Right lobe of liver (tissue), 4 donors: ENCODE results near the gene ZNF768.

ENCODE experiments used
- POLR2A ChIP-seq: fragments of 450-650 bp; IDR thresholded peaks from one replicate; pipeline ENCODE4 v1.6.1; 2017; ENCODE audit warnings: antibody characterized with exemption, mild to moderate bottlenecking
- TF ChIP-seq, protein P1 (sequence below), 4 donors: fragments of 200-600 bp in 3 of 4; fragments of 450-650 bp in 1 of 4; IDR thresholded peaks; one replicate each; pipeline versions ENCODE4 v1.5.1 to v1.8.0; 2016 to 2022; ENCODE audit warnings: antibody characterized with exemption in 4 of 4, mild to moderate bottlenecking in 2 of 4
- donor health status: DM: no; HTN: no; CAD: no.
- donor health status: DM: no; HTN: no; CAD: no.
- donor health status: DM: no; HTN: yes; CAD: no.

DNA sequence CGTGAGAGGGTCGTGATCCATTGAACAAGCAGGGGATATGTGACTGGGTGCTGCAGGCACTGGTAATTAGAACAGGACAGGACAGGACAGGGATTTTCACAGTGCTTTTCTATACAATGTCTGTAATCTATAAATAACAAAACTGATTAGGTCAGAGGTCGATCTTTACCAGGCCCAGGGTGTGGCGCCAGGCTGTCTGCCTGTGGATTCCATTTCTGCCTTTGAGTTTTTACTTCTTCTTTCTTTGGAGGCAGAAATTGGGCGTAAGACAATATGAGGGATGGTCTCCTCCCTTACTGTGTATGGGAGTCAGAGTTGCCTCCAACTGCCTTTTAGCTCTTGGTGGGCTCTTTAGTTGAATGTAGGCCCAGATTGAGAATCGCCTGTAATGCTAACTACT lies 33.3 kb upstream of the ZNF768 start:
- TF ChIP-seq, protein P1, sequence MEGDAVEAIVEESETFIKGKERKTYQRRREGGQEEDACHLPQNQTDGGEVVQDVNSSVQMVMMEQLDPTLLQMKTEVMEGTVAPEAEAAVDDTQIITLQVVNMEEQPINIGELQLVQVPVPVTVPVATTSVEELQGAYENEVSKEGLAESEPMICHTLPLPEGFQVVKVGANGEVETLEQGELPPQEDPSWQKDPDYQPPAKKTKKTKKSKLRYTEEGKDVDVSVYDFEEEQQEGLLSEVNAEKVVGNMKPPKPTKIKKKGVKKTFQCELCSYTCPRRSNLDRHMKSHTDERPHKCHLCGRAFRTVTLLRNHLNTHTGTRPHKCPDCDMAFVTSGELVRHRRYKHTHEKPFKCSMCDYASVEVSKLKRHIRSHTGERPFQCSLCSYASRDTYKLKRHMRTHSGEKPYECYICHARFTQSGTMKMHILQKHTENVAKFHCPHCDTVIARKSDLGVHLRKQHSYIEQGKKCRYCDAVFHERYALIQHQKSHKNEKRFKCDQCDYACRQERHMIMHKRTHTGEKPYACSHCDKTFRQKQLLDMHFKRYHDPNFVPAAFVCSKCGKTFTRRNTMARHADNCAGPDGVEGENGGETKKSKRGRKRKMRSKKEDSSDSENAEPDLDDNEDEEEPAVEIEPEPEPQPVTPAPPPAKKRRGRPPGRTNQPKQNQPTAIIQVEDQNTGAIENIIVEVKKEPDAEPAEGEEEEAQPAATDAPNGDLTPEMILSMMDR (IDR thresholded peaks at IDR 0.05) = no peak
- TF ChIP-seq POLR2A = no peak
